Parathyroid adenoma (tissue), 2 donors: ENCODE data around the gene EXD3.

Experiments used
- H2AFZ ChIP-seq: fragments of 300-600 bp; sonication (generic); one replicate; pipeline ENCODE4 v1.7.0; 2017; ENCODE audit warnings: antibody characterized with exemption, mild to moderate bottlenecking
- H3K27ac ChIP-seq: fragments of 300-600 bp; sonication (generic); one replicate; pipeline ENCODE4 v1.7.0; 2017
- H3K27me3 ChIP-seq: fragments of 300-600 bp; sonication (generic); one replicate; pipeline ENCODE4 v1.7.0; 2017; ENCODE audit warnings: low read length; ENCODE audit not compliant: control insufficient read depth, insufficient read depth
- H3K36me3 ChIP-seq: fragments of 300-600 bp; sonication (generic); one replicate; pipeline ENCODE4 v1.7.0; 2017; ENCODE audit warnings: low read length; ENCODE audit not compliant: control insufficient read depth, insufficient read depth
- H3K4me1 ChIP-seq: fragments of 300-600 bp; sonication (generic); one replicate; pipeline ENCODE4 v1.7.0; 2017; ENCODE audit warnings: control low read depth
- H3K4me2 ChIP-seq: fragments of 300-600 bp; sonication (generic); one replicate; pipeline ENCODE4 v1.7.0; 2017; ENCODE audit warnings: low read length
- H3K4me3 ChIP-seq: fragments of 300-600 bp; sonication (generic); one replicate; pipeline ENCODE4 v1.7.0; 2017; ENCODE audit warnings: low read depth, low read length
- H3K79me2 ChIP-seq: fragments of 300-600 bp; sonication (generic); one replicate; pipeline ENCODE4 v1.7.0; 2017; ENCODE audit warnings: control low read depth
- H3K9ac ChIP-seq: fragments of 300-600 bp; sonication (generic); one replicate; pipeline ENCODE4 v1.7.0; 2017; ENCODE audit warnings: mild to moderate bottlenecking
- H3K9me3 ChIP-seq: fragments of 300-600 bp; sonication (generic); one replicate; pipeline ENCODE4 v1.7.0; 2017; ENCODE audit warnings: low read length; ENCODE audit not compliant: control insufficient read depth
- TF ChIP-seq, protein P1 (sequence below): fragments of 300-600 bp; sonication (generic); IDR thresholded peaks from one replicate; pipeline ENCODE4 v1.7.0; 2017; ENCODE audit warnings: antibody characterized with exemption, mild to moderate bottlenecking
- donor health status: primary hyperparathyroidism.

EXD3 gene

DNA sequence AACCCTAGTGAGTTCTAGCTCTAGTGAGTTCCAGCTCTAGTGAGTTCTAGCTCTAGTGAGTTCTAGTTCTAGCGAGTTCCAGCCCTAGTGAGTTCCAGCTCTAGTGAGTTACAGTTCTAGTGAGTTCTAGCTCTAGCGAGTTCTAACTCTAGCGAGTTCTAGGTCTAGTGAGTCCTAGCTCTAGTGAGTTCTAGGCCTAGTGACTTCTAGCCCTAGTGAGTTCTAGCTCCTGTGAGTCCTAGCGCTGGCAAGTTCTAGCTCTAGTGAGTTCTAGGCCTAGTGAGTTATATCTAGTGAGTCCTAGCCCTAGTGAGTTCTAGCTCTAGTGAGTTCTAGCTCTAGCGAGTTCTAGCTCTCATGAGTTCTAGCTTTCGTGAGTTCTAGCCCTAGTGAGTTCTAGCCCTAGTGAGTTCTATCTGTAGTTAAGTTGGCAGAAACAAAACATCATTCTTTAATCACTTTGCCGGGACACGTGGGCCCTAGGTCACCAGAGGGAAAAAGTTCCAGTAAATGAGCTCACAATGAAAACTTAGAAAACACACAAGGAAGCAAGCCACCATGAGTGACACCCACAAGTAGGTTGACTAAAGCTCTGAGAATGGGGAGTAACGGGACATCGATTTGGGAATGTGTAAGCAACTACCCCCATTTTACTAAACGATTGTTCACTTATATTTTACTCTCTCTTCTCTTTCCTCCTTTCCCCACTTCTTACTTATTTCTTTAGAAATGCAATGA lies 47.5 kb downstream of the EXD3 start:
- H3K4me2 ChIP-seq: no peak overlapping the region
- no peak overlapping the region for H2AFZ ChIP-seq
- H3K4me1 ChIP-seq: no peaks in the 10 kb centered on the region
- TF ChIP-seq, protein P1, sequence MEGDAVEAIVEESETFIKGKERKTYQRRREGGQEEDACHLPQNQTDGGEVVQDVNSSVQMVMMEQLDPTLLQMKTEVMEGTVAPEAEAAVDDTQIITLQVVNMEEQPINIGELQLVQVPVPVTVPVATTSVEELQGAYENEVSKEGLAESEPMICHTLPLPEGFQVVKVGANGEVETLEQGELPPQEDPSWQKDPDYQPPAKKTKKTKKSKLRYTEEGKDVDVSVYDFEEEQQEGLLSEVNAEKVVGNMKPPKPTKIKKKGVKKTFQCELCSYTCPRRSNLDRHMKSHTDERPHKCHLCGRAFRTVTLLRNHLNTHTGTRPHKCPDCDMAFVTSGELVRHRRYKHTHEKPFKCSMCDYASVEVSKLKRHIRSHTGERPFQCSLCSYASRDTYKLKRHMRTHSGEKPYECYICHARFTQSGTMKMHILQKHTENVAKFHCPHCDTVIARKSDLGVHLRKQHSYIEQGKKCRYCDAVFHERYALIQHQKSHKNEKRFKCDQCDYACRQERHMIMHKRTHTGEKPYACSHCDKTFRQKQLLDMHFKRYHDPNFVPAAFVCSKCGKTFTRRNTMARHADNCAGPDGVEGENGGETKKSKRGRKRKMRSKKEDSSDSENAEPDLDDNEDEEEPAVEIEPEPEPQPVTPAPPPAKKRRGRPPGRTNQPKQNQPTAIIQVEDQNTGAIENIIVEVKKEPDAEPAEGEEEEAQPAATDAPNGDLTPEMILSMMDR: no peak
- H3K36me3 ChIP-seq: no peaks in the 10 kb centered on the region
- no peaks in the 10 kb centered on the region for H3K27me3 ChIP-seq
- H3K4me3 ChIP-seq: no peak overlapping the region
- no peaks in the 10 kb centered on the region for H3K79me2 ChIP-seq
- H3K9ac ChIP-seq: no peak overlapping the region
- H3K27ac ChIP-seq: no peak overlapping the region
- H3K9me3 ChIP-seq: no peaks in the 10 kb centered on the region

DNA sequence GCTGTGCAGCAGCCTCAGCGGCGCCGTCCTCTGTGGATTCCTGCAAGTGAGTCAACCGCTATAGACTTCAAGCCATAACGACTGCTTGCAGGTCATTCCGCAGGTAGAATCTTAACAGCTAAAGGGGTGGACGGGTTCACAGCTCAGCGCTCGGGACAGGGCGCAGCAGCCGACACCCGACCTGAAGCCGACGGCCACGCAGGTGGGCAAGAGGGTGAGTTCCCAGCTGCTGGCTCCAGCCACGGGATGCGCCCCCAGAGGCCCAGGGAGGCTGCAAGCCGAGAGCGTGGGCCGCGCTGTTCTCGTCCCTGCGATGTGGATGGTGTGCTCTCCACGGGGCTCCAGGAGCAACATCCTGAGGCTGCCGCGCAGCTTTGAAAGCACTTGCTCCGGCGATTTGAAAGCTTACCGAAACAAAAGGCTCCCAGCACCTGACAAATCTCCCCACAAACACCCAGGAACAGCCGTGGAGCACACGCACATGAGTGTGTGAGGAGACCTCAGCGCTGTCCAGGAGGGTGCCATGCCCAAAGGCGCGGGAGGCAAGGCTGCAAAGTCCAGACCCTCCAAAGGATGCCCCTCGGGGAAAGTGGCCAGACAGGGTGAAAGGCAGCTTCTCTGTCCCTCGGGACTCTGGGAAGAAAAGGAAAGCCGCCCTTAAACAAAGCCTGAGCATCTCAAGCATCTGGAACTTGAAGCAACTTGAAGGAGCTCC lies 48.7 kb downstream of the EXD3 start:
- Histone ChIP-seq H3K27me3 (no peaks in the 10 kb centered on the region), H3K36me3 (no peaks in the 10 kb centered on the region), H3K9ac (no peak overlapping the region), H3K27ac (no peak overlapping the region), H3K4me2 (no peak overlapping the region), H3K4me1 (no peaks in the 10 kb centered on the region), H3K4me3 (no peak overlapping the region), H3K9me3 (no peaks in the 10 kb centered on the region), H2AFZ (no peak overlapping the region), H3K79me2 (no peaks in the 10 kb centered on the region)
- TF ChIP-seq, protein P1: no peak

DNA sequence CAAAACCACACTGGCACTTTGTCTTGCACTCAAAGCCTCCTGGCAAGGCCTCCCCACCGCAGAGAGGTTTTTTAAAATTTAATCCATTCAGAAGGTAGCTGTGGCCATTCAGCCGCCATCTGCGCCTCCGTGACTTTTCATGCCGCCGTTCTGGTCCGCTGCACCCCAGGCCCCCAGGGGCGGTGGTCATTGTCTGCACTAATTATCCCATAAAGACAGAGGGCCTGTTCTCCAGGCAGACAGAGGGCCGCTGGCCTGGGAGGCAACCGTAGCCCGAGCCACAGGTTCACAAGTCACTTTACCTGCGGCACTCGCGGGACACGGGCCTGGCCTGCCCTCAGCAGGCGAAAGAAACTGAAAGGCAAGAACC lies 49.4 kb downstream of the EXD3 start:
- TF ChIP-seq, protein P1: no peak
- Histone ChIP-seq H3K36me3 (no peaks in the 10 kb centered on the region), H3K27ac (no peak overlapping the region), H2AFZ (no peak overlapping the region), H3K27me3 (no peaks in the 10 kb centered on the region), H3K79me2 (no peaks in the 10 kb centered on the region), H3K9me3 (no peaks in the 10 kb centered on the region), H3K4me3 (no peak overlapping the region), H3K4me1 (no peaks in the 10 kb centered on the region), H3K9ac (no peak overlapping the region), H3K4me2 (no peak overlapping the region)

DNA sequence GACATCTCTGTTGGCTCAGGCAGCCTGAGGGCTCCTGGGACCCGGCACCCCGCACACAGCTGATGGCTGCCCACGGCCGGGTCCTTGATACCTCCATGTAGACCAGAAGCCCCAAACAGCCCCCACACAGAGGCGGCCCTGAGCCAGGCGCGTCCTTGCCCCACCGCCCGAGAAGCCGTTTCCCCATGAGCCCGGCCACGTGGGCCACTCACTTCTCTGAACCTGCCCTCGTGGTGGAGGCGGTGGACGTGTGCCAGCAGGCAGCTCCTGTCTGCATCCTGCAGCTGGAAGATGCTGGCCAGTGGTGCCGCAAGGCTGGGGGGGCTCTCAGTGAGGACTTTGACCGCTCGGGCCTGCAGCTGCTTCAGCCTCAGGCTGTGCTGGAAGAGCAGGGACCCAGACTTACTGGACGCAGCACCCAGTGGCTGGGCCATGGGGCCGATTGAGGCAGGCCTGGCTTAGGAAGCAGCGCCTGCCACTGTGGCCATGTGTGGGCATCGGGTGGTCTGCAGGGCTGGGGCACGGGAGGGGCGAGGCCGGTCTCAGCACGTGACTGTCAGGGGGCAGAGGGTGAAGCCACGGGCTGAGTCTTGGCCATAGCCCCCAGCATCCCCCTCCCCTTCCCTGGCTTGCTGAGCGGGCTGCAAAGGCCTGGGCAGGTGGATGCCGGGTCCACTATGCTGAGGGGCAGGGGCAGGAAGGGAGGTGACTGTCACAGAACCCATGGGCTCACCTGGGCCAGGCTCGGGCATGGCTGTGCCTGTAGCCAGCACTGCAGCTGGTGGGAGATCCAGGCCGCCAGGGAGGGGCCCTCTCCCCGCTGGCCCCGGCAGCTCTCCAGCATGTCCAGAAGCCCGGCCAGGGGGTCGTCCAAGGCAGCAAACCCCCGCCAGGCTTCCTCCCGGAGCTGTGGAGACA lies 50.0 kb downstream of the EXD3 start:
- no peaks in the 10 kb centered on the region for H3K4me1 ChIP-seq

More for the DNA sequence above, 50.0 kb downstream of the EXD3 start:
- TF ChIP-seq, protein P1: no peak
- Histone ChIP-seq H3K27ac (no peak overlapping the region), H3K79me2 (no peaks in the 10 kb centered on the region), H3K9ac (no peak overlapping the region), H3K27me3 (no peaks in the 10 kb centered on the region), H3K9me3 (no peaks in the 10 kb centered on the region), H3K4me3 (no peak overlapping the region), H3K36me3 (no peaks in the 10 kb centered on the region), H2AFZ (no peak overlapping the region), H3K4me2 (no peak overlapping the region)
